ENCODE results near the gene TAS1R2. TPM values are rescaled to one million over a fixed set of nuclear protein-coding genes. Genes with fewer than 3 reads are reported as not detected.

Gene TAS1R2
- total and polyA plus RNA-seq, 2 of the 4 experiments (the other 2 are of a cell fraction) = not detected

DNA sequence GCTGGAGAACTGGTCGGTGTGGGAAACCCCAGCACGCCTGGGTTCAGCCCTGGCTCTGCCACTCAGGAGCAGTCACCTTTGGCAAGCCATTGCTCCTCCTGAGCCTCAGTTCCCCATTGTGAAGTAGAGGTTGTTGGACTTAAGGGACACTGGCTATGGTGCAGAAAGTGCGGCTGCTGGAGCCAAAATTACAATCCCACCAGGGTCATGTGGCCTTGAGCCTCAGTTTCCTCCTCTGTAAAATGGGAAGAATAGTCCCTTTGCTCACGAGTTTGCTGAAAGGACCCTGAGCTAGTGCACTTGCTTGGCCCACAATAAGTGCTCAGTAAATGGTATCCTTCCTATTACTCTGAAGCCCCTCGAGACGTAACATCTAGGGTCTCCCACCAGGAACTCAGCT is 14.6 kb upstream of the TAS1R2 start:
- H3K4me3 ChIP-seq (ENCODE audit: insufficient read depth, low read depth, low read length) = no peak overlapping the region
- no peak overlapping the region for H3K18ac ChIP-seq (ENCODE audit: low read depth, low read length)
- H4K20me1 ChIP-seq (ENCODE audit: insufficient read depth, low read length) = no peaks in the 10 kb centered on the region
- H3K27ac ChIP-seq (ENCODE audit: insufficient read depth, low read length) = no peak overlapping the region
- POLR2A ChIA-PET (ENCODE audit: unreplicated experiment) = no interaction called here
- TF ChIP-seq CEBPB (IDR thresholded peaks at IDR 0.05; ENCODE audit: low read depth, low read length) (no peak), MAZ (IDR thresholded peaks at IDR 0.05; ENCODE audit: borderline replicate concordance, low read depth, low read length) (no peak), RAD21 (IDR thresholded peaks at IDR 0.05; ENCODE audit: low read length) (no peak), BHLHE40 (IDR thresholded peaks at IDR 0.05; ENCODE audit: low read depth, low read length) (no peak), RCOR1 (IDR thresholded peaks at IDR 0.05; ENCODE audit: insufficient replicate concordance, low read length) (no peak), POLR2A (IDR thresholded peaks at IDR 0.05; ENCODE audit: low read depth, low read length) (no peak), CHD1 (IDR thresholded peaks at IDR 0.05; ENCODE audit: low read depth, low read length) (no peak), RFX5 (IDR thresholded peaks at IDR 0.05; ENCODE audit: low read depth, low read length) (no peak), FOS (IDR thresholded peaks at IDR 0.05; ENCODE audit: low read depth, low read length) (no peak), MAFK (IDR thresholded peaks at IDR 0.05; ENCODE audit: low read depth, low read length) (no peak), SMC3 (IDR thresholded peaks at IDR 0.05; ENCODE audit: low read depth, low read length) (no peak), NFE2L2 (IDR thresholded peaks at IDR 0.05; ENCODE audit: low read depth, low read length) (no peak)
- TF ChIP-seq, protein P1, sequence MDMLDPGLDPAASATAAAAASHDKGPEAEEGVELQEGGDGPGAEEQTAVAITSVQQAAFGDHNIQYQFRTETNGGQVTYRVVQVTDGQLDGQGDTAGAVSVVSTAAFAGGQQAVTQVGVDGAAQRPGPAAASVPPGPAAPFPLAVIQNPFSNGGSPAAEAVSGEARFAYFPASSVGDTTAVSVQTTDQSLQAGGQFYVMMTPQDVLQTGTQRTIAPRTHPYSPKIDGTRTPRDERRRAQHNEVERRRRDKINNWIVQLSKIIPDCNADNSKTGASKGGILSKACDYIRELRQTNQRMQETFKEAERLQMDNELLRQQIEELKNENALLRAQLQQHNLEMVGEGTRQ (IDR thresholded peaks at IDR 0.05; ENCODE audit: low read depth, low read length) = no peak
- TF ChIP-seq, protein P2, sequence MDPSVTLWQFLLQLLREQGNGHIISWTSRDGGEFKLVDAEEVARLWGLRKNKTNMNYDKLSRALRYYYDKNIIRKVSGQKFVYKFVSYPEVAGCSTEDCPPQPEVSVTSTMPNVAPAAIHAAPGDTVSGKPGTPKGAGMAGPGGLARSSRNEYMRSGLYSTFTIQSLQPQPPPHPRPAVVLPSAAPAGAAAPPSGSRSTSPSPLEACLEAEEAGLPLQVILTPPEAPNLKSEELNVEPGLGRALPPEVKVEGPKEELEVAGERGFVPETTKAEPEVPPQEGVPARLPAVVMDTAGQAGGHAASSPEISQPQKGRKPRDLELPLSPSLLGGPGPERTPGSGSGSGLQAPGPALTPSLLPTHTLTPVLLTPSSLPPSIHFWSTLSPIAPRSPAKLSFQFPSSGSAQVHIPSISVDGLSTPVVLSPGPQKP (IDR thresholded peaks at IDR 0.05; ENCODE audit: borderline replicate concordance, low read depth, low read length) = no peak
- H3K4ac ChIP-seq (ENCODE audit: low read depth, low read length) = no peak overlapping the region
- no peak overlapping the region for H3K9ac ChIP-seq (ENCODE audit: low read depth, low read length)
- H2BK5ac ChIP-seq (ENCODE audit: low read depth, low read length, poor library complexity, severe bottlenecking) = no peak overlapping the region
- no peak overlapping the region for H4K8ac ChIP-seq (ENCODE audit: low read depth in 2 of 2, low read length in 2 of 2)
- no peaks in the 10 kb centered on the region for H3K9me3 ChIP-seq (ENCODE audit: control insufficient read depth, insufficient read depth, low read length)
- in situ Hi-C loops (cut with MboI; ENCODE audit: low sequenced_read_pairs) = loop anchor here (10.0 kb wide), 1 partner anchor 279 kb away; no protein-coding TSS in a partner anchor
- H3K27me3 ChIP-seq (ENCODE audit: control insufficient read depth, insufficient read depth, low read length) = no peaks in the 10 kb centered on the region
- CTCF ChIA-PET = interaction anchor here (0.6 kb wide), 1 partner anchor 37 kb away, joined by 3 read pairs; no protein-coding TSS in a partner anchor
- no peak overlapping the region for H3K14ac ChIP-seq (replicated peaks; ENCODE audit: low read depth, low read length)
- H2AFZ ChIP-seq (replicated peaks; ENCODE audit: low read length, poor library complexity) = no peak overlapping the region
- ATAC-seq (ENCODE audit: low read depth) = no peak
- no peak overlapping the region for H2BK15ac ChIP-seq (ENCODE audit: low read depth, low read length)
- no peaks in the 10 kb centered on the region for H3K79me1 ChIP-seq (ENCODE audit: low read depth in 1 of 2, low read length in 2 of 2)
- H3K4me1 ChIP-seq (ENCODE audit: control insufficient read depth, insufficient read depth, low read length) = no peaks in the 10 kb centered on the region
- no peak overlapping the region for H3K4me2 ChIP-seq (ENCODE audit: low read depth, low read length)
- DNase-seq = no peak
- no peak overlapping the region for H2BK120ac ChIP-seq (ENCODE audit: low read depth, low read length)
- H2BK20ac ChIP-seq (ENCODE audit: low read depth, low read length) = no peak overlapping the region
- H4K5ac ChIP-seq (ENCODE audit: low read depth, low read length) = no peak overlapping the region
- dilution Hi-C loops (cut with HindIII; ENCODE audit: low sequenced_read_pairs, unreplicated experiment) = no loop called here
- no peak overlapping the region for H4K91ac ChIP-seq (ENCODE audit: insufficient read depth, low read depth, low read length)
- H3K23ac ChIP-seq (ENCODE audit: low read depth, low read length) = no peak overlapping the region
- no peak overlapping the region for H2AK9ac ChIP-seq (replicated peaks; ENCODE audit: low read depth, low read length, poor library complexity)
- H2AK5ac ChIP-seq (ENCODE audit: low read depth, low read length) = no peak overlapping the region
- no TSS peak for BruUV-seq (replicated peaks)
- WGBS, 2 experiments (ENCODE audit: extremely low coverage in 2 of 2, insufficient read length in 1 of 2) = no CpG with 5 or more reads among the region's 6 CpGs
- peaks cover 2% of the 10 kb centered on the region for H3K36me3 ChIP-seq (ENCODE audit: control insufficient read depth, insufficient read depth, low read length)
- H3K56ac ChIP-seq (ENCODE audit: extremely low read depth, insufficient read depth, low read length) = no peak overlapping the region
- intact Hi-C loops (cut with micrococcal nuclease) = no loop called here
- H3K9me1 ChIP-seq (ENCODE audit: insufficient read depth, low read length) = no peaks in the 10 kb centered on the region
